GM12891 (cell line): Measurements from ENCODE around the gene TEX55.

Source experiments
- PAX5 ChIP-seq: IDR thresholded peaks from 2 replicates; pipeline ENCODE4 v1.6.1; 2011; ENCODE audit warnings: low read length, moderate library complexity, mild to moderate bottlenecking; ENCODE audit not compliant: insufficient read depth, severe bottlenecking
- POLR2A ChIP-seq: IDR thresholded peaks from 2 replicates; pipeline ENCODE4 v1.6.1; 2011; ENCODE audit warnings: low read depth, low read length, control low read depth
- POLR2AphosphoS5 ChIP-seq: IDR thresholded peaks from 2 replicates; pipeline ENCODE4 v1.6.1; 2011; ENCODE audit warnings: low read depth, low read length, control low read depth
- SPI1 ChIP-seq: IDR thresholded peaks from 2 replicates; pipeline ENCODE4 v1.6.1; 2011; ENCODE audit warnings: low read depth, low read length, control low read depth
- TAF1 ChIP-seq: IDR thresholded peaks from 2 replicates; pipeline ENCODE4 v1.6.1; 2011; ENCODE audit warnings: low read depth, low read length, control low read depth

- TF ChIP-seq SPI1 (no peak), POLR2A (no peak), POLR2AphosphoS5 (no peak), PAX5 (no peak), TAF1 (no peak)
These were observed 3.5 kb downstream of the TEX55 start for GRCh38 chr3:119149484-119149883.
